ENCODE measurements around the gene ERCC4. TPM values are rescaled to one million over a fixed set of nuclear protein-coding genes. Genes with fewer than 3 reads are reported as not detected.
A peak's percentile ranks its signal among the peaks of the same experiment; 100 is the strongest.

Gene ERCC4
- total RNA-seq, 1 donor from 2014 or later = 6.2 TPM

DNA sequence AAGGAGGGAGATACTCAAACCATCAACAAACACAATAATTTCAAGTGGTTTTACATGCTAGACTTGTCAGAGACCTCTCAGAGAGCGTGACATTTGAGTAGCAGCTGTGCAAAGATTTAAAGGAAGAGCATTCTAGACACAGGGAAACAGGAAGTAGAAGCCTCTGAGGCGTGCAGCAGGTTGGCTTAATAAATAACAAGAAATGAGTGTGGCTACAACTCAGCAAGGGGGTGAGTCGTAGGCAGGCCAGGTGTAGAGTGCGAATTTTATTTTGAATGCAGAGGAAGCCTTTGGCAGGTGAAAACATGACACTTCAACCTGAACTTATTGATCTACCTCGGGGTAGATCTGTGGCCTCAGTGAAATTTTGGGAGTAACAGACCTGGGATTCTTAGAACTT is 78.0 kb downstream of the ERCC4 start:
- DNase-seq (ENCODE audit: low spot score in 2 of 2) = peak in 1 of 2 donors; percentile 24
- H3K27me3 ChIP-seq = no peaks in the 10 kb centered on the region
- peaks cover 0 to 18% of the 10 kb centered on the region in 2 donors for H3K4me1 ChIP-seq
- H3K36me3 ChIP-seq = no peaks in the 10 kb centered on the region
- no peaks in the 10 kb centered on the region for H3K9me3 ChIP-seq
- H3K27ac ChIP-seq = no peak overlapping the region
- no peak overlapping the region for H3K4me3 ChIP-seq
- TF ChIP-seq, protein P1, sequence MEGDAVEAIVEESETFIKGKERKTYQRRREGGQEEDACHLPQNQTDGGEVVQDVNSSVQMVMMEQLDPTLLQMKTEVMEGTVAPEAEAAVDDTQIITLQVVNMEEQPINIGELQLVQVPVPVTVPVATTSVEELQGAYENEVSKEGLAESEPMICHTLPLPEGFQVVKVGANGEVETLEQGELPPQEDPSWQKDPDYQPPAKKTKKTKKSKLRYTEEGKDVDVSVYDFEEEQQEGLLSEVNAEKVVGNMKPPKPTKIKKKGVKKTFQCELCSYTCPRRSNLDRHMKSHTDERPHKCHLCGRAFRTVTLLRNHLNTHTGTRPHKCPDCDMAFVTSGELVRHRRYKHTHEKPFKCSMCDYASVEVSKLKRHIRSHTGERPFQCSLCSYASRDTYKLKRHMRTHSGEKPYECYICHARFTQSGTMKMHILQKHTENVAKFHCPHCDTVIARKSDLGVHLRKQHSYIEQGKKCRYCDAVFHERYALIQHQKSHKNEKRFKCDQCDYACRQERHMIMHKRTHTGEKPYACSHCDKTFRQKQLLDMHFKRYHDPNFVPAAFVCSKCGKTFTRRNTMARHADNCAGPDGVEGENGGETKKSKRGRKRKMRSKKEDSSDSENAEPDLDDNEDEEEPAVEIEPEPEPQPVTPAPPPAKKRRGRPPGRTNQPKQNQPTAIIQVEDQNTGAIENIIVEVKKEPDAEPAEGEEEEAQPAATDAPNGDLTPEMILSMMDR (IDR thresholded peaks at IDR 0.05) = no peak
- intact Hi-C loops (cut with DNase I) = no loop called here

DNA sequence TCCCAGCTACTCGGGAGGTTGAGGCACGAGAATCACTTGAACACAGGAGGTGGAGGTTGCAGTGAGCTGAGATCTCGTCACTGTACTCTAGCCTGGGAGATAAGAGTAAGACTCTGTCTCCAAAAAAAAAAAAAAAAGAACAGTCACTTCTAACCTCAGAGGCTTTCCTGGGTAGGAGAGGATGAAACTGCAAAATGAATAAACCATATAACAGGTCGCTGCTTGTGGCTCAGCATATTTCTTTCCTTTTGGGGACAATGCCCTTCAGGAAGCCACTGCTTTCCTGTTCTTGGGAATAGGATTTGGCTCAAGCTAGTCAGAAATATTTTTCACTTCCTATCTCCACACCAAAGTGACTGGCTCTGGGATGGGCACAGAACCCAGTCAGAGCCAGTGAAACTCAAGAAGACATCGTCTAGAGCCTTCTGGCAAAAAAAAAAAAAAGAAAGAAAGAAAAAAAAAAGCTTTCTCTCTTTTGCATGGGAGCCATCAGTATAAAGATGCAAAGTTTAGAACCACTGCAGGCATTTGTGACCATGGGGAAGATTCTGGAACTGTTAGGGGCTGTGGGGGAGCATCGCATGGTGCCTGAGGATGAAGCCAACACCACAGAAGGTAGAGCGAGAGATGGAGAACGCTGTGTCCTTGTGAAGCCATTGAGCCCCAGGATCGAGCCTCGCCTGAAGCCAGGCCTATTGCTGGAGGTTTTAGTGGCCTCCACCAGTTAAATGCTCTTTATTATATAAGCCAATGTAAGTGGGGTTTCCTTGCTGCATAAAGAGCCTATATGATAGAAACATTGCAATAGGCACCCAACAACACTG is 79.3 kb downstream of the ERCC4 start:
- intact Hi-C loops (cut with DNase I) = no loop called here
- TF ChIP-seq, protein P1 (IDR thresholded peaks at IDR 0.05) = no peak

DNA sequence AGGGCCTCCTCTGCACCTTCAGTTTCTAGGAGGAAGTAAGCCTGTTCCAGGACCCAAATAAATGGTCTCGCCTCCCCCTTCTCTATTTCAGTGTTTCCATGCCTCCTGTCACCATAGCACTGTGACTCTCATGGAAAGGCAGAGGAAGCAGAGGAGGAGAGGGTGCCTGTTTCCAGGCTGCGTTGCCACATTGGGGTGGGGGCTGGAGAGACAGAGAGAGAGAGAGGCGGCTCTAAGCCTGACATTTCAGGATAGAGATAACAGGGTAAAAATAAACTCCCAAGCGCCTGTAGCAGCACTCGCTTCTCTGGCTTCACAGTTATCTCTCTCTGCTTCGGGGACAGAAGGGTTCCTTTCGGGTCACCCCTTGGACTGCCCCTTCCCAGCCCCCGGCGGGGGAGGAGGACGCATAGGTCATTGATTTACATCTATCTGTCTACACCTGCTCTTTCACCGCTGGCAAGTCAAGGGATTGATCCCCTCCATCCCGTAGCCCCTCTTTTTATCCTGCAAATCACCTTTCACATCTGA is 80.0 kb downstream of the ERCC4 start:
- no peaks in the 10 kb centered on the region for H3K27me3 ChIP-seq
- no peaks in the 10 kb centered on the region for H3K9me3 ChIP-seq
- TF ChIP-seq, protein P1 (IDR thresholded peaks at IDR 0.05) = no peak
- DNase-seq (ENCODE audit: low spot score in 2 of 2) = peak in 1 of 2 donors; percentile 41
- H3K4me1 ChIP-seq = peaks cover 5 to 29% of the 10 kb centered on the region in 2 donors
- no peak overlapping the region for H3K27ac ChIP-seq
- H3K4me3 ChIP-seq = no peak overlapping the region
- intact Hi-C loops (cut with DNase I) = no loop called here
- no peaks in the 10 kb centered on the region for H3K36me3 ChIP-seq

More for the DNA sequence above, 79.3 kb downstream of the ERCC4 start:
- Histone ChIP-seq H3K27ac (peak overlapping the region in 1 of 2 donors; percentile 38), H3K9me3 (no peaks in the 10 kb centered on the region), H3K4me1 (peaks cover 0 to 27% of the 10 kb centered on the region in 2 donors), H3K27me3 (no peaks in the 10 kb centered on the region), H3K36me3 (no peaks in the 10 kb centered on the region), H3K4me3 (no peak overlapping the region)
- DNase-seq (ENCODE audit: low spot score in 2 of 2) = peak in 1 of 2 donors; percentile 48

DNA sequence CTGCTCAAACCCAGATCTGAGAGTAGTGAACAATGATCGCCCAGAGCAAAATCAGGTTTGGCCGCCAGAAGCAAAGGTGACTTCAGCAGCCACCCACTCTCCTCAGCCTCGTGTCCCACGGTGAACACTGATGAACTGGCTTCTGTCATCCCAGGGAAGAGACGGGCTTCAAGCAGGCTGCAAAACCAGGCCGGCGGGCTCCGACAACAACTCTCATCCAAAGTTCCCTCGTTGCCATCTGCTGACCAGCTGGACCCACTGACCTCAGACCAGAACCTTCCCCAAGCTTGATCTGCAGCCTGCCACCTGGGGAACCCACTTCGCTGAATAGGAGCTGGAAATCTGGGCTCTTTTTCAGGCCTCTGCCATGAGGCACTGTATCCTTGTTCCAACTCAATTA is 81.6 kb downstream of the ERCC4 start:
- Histone ChIP-seq H3K27ac (no peak overlapping the region), H3K4me1 (peaks cover 5 to 32% of the 10 kb centered on the region in 2 donors), H3K9me3 (no peaks in the 10 kb centered on the region), H3K36me3 (no peaks in the 10 kb centered on the region), H3K4me3 (no peak overlapping the region), H3K27me3 (no peaks in the 10 kb centered on the region)
- TF ChIP-seq, protein P1 (IDR thresholded peaks at IDR 0.05) = no peak
- DNase-seq (ENCODE audit: low spot score in 2 of 2) = peak in 1 of 2 donors; percentile 48
- intact Hi-C loops (cut with DNase I) = no loop called here

Other genes starting within 250 kb of the ERCC4 start
- gene MRTFB, start 151.2 kb downstream of the ERCC4 start, total RNA-seq = 89.4 TPM